Panc1 (cell line): ENCODE results near the gene ARHGEF10L.

Source experiments
- CTCF ChIP-seq: fragments of 450-650 bp; IDR thresholded peaks from 2 replicates; pipeline ENCODE4 v1.5.1; 2017; ENCODE audit warnings: mild to moderate bottlenecking
- POLR2AphosphoS5 ChIP-seq: IDR thresholded peaks from 2 replicates; pipeline ENCODE4 v1.6.1; 2012; ENCODE audit warnings: mild to moderate bottlenecking, low read depth, low read length, moderate library complexity
- REST ChIP-seq, 2 experiments: IDR thresholded peaks; 2 replicates each; pipeline ENCODE4 v1.6.1; 2011 to 2012; ENCODE audit warnings: low read depth in 2 of 2, control low read depth in 1 of 2, low read length in 1 of 2, mild to moderate bottlenecking in 1 of 2, moderate library complexity in 1 of 2; ENCODE audit not compliant: insufficient read depth in 1 of 2
- TCF7L2 ChIP-seq: IDR thresholded peaks from 2 replicates; pipeline ENCODE4 v1.6.1; 2011; ENCODE audit warnings: mild to moderate bottlenecking, low read depth, low read length, inconsistent platforms

GRCh38 chr1:17617787-17618557 lies 78.5 kb downstream of the ARHGEF10L start:
- TF ChIP-seq REST (IDR thresholded peaks at IDR 0.05; ENCODE audit: insufficient read depth in 1 of 2, low read depth in 2 of 2, low read length in 1 of 2) (no peak), TCF7L2 (no peak), CTCF (no peak), POLR2AphosphoS5 (no peak)
